ENCODE results near the gene SLC37A1.

DNA sequence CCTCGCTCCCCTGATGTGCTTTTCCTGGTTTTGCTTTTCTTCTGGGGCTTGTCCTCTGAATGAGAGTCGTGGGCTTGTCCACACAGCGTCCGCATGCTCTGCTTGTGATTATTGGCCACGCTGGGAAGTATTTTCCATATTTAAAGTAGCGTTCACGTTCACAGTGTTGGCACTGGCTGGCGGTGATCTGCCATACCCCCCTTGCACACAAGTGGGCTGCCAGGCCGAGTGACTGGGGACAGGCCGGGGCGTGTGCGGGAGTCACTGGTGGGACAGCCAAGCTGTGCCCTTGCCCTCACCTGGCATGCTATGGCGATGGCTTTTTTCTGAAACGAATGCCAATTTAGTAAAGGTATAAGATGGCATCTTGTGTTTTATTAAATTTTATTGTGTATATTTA is 32.8 kb downstream of the SLC37A1 start:
- no peak for TF ChIP-seq SP1 (IDR thresholded peaks at IDR 0.05; ENCODE audit: low read depth)
- no peak for TF ChIP-seq POLR2A (IDR thresholded peaks at IDR 0.05; ENCODE audit: borderline replicate concordance, extremely low read depth, insufficient read depth, insufficient read length)
- TF ChIP-seq, protein P1, sequence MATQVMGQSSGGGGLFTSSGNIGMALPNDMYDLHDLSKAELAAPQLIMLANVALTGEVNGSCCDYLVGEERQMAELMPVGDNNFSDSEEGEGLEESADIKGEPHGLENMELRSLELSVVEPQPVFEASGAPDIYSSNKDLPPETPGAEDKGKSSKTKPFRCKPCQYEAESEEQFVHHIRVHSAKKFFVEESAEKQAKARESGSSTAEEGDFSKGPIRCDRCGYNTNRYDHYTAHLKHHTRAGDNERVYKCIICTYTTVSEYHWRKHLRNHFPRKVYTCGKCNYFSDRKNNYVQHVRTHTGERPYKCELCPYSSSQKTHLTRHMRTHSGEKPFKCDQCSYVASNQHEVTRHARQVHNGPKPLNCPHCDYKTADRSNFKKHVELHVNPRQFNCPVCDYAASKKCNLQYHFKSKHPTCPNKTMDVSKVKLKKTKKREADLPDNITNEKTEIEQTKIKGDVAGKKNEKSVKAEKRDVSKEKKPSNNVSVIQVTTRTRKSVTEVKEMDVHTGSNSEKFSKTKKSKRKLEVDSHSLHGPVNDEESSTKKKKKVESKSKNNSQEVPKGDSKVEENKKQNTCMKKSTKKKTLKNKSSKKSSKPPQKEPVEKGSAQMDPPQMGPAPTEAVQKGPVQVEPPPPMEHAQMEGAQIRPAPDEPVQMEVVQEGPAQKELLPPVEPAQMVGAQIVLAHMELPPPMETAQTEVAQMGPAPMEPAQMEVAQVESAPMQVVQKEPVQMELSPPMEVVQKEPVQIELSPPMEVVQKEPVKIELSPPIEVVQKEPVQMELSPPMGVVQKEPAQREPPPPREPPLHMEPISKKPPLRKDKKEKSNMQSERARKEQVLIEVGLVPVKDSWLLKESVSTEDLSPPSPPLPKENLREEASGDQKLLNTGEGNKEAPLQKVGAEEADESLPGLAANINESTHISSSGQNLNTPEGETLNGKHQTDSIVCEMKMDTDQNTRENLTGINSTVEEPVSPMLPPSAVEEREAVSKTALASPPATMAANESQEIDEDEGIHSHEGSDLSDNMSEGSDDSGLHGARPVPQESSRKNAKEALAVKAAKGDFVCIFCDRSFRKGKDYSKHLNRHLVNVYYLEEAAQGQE (IDR thresholded peaks at IDR 0.05; ENCODE audit: low read depth), result no peak
- TF ChIP-seq, protein P2, sequence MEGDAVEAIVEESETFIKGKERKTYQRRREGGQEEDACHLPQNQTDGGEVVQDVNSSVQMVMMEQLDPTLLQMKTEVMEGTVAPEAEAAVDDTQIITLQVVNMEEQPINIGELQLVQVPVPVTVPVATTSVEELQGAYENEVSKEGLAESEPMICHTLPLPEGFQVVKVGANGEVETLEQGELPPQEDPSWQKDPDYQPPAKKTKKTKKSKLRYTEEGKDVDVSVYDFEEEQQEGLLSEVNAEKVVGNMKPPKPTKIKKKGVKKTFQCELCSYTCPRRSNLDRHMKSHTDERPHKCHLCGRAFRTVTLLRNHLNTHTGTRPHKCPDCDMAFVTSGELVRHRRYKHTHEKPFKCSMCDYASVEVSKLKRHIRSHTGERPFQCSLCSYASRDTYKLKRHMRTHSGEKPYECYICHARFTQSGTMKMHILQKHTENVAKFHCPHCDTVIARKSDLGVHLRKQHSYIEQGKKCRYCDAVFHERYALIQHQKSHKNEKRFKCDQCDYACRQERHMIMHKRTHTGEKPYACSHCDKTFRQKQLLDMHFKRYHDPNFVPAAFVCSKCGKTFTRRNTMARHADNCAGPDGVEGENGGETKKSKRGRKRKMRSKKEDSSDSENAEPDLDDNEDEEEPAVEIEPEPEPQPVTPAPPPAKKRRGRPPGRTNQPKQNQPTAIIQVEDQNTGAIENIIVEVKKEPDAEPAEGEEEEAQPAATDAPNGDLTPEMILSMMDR (IDR thresholded peaks at IDR 0.05 in 2 of 3, conservative IDR thresholded peaks at IDR 0.05 in 1 of 3; ENCODE audit: borderline replicate concordance in 1 of 3, insufficient read depth in 1 of 3, low read depth in 2 of 3, low read length in 2 of 3), result no peak
- TF ChIP-seq EZH2phosphoT487 (IDR thresholded peaks at IDR 0.05; ENCODE audit: borderline replicate concordance), result no peak
- TF ChIP-seq, protein P3, sequence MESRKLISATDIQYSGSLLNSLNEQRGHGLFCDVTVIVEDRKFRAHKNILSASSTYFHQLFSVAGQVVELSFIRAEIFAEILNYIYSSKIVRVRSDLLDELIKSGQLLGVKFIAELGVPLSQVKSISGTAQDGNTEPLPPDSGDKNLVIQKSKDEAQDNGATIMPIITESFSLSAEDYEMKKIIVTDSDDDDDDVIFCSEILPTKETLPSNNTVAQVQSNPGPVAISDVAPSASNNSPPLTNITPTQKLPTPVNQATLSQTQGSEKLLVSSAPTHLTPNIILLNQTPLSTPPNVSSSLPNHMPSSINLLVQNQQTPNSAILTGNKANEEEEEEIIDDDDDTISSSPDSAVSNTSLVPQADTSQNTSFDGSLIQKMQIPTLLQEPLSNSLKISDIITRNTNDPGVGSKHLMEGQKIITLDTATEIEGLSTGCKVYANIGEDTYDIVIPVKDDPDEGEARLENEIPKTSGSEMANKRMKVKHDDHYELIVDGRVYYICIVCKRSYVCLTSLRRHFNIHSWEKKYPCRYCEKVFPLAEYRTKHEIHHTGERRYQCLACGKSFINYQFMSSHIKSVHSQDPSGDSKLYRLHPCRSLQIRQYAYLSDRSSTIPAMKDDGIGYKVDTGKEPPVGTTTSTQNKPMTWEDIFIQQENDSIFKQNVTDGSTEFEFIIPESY (IDR thresholded peaks at IDR 0.05; ENCODE audit: extremely low read depth, insufficient replicate concordance, low read length), result no peak
- TF ChIP-seq EGR1 (IDR thresholded peaks at IDR 0.05; ENCODE audit: low read depth), result no peak
- TF ChIP-seq YY1 (IDR thresholded peaks at IDR 0.05; ENCODE audit: extremely low read depth, insufficient replicate concordance, low read depth, low read length), result no peak
- TF ChIP-seq, protein P4, sequence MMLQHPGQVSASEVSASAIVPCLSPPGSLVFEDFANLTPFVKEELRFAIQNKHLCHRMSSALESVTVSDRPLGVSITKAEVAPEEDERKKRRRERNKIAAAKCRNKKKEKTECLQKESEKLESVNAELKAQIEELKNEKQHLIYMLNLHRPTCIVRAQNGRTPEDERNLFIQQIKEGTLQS (IDR thresholded peaks at IDR 0.05), result no peak
- no peak for TF ChIP-seq EZH2 (IDR thresholded peaks at IDR 0.05)
- TF ChIP-seq, protein P5, sequence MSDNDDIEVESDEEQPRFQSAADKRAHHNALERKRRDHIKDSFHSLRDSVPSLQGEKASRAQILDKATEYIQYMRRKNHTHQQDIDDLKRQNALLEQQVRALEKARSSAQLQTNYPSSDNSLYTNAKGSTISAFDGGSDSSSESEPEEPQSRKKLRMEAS (IDR thresholded peaks at IDR 0.05), result no peak
- TF ChIP-seq TCF7L2 (IDR thresholded peaks at IDR 0.05; ENCODE audit: borderline replicate concordance, extremely low read depth, insufficient read depth, insufficient read length), result no peak
- no peak for TF ChIP-seq ZFX (IDR thresholded peaks at IDR 0.05)
- no peak for TF ChIP-seq FOSL1 (IDR thresholded peaks at IDR 0.05; ENCODE audit: low read depth)

Measured in HCT116 (cell line).